HG02970 (cell line): ENCODE data around the gene KLHL30.

Experiments
- ATAC-seq: cut with Tn5 transposase; IDR thresholded peaks from one replicate; pipeline ENCODE4 v1.9.1; 2021; ENCODE audit warnings: mild to moderate bottlenecking, moderate library complexity, moderate number of reproducible peaks; ENCODE audit not compliant: unreplicated experiment, low FRiP score

KLHL30 gene

GRCh38 chr2:238159071-238159539, 20.6 kb downstream of the KLHL30 start:
- no peak for ATAC-seq

- no peak for ATAC-seq
Measured at GRCh38 chr2:238159661-238160205, 21.3 kb downstream of the KLHL30 start.

GRCh38 chr2:238160206-238161129, 22.0 kb downstream of the KLHL30 start:
- no peak for ATAC-seq

- ATAC-seq: no peak
Measured at GRCh38 chr2:238161291-238162051, 23.0 kb downstream of the KLHL30 start.

GRCh38 chr2:238162251-238162845, 23.9 kb downstream of the KLHL30 start:
- ATAC-seq: no peak

- ATAC-seq: no peak
Measured at GRCh38 chr2:238162846-238163441, 24.5 kb downstream of the KLHL30 start.

GRCh38 chr2:238163481-238164198, 25.2 kb downstream of the KLHL30 start:
- ATAC-seq: no peak

GRCh38 chr2:238164906-238165287, 26.4 kb downstream of the KLHL30 start:
- ATAC-seq: no peak

GRCh38 chr2:238165288-238165921, 26.9 kb downstream of the KLHL30 start:
- ATAC-seq: no peak

GRCh38 chr2:238166391-238167343, 28.2 kb downstream of the KLHL30 start:
- ATAC-seq: no peak

GRCh38 chr2:238167344-238167715, 28.9 kb downstream of the KLHL30 start:
- ATAC-seq: no peak

- no peak for ATAC-seq
Measured at GRCh38 chr2:238167761-238168160, 29.3 kb downstream of the KLHL30 start.

GRCh38 chr2:238168196-238169047, 30.0 kb downstream of the KLHL30 start:
- no peak for ATAC-seq

- no peak for ATAC-seq
Measured at GRCh38 chr2:238169048-238169707, 30.7 kb downstream of the KLHL30 start.

- no peak for ATAC-seq
Measured at GRCh38 chr2:238169708-238170251, 31.3 kb downstream of the KLHL30 start.

- no peak for ATAC-seq
Measured at GRCh38 chr2:238170386-238171071, 32.1 kb downstream of the KLHL30 start.
